ENCODE data around the gene CORO6. TPM values are rescaled to one million over a fixed set of nuclear protein-coding genes. Genes with fewer than 3 reads are reported as not detected.

The CORO6 gene
- total and polyA plus RNA-seq, 10 of the 15 experiments (the other 5 are each of a cell fraction or from before 2014, with no cell fraction given): 0.26 to 5.0 (median 1.7) TPM; not detected in 1

- TF ChIP-seq IKZF1 (conservative IDR thresholded peaks at IDR 0.05) (peak; percentile 62), KLF5 (IDR thresholded peaks at IDR 0.05; ENCODE audit: partially characterized antibody) (peak; percentile 61), MAX (IDR thresholded peaks at IDR 0.05; ENCODE audit: low read depth, low read length) (0 out of 2 replicates have a peak, but pooled peaks have one; percentile 24), NBN (IDR thresholded peaks at IDR 0.05) (0 out of 2 replicates have a peak, but pooled peaks have one; percentile 4), CREB1 (IDR thresholded peaks at IDR 0.05; ENCODE audit: low read depth) (peak; percentile 13; the same call in 1 of the 2 replicates), CBX3 (IDR thresholded peaks at IDR 0.05; ENCODE audit: borderline replicate concordance, low read depth) (no peak), GABPA (IDR thresholded peaks at IDR 0.05; ENCODE audit: low read depth) (no peak), POLR2AphosphoS2 (IDR thresholded peaks at IDR 0.05; ENCODE audit: low read depth, low read length) (no peak), MXI1 (IDR thresholded peaks at IDR 0.05; ENCODE audit: low read depth, low read length) (peak; percentile 57), FOXM1 (IDR thresholded peaks at IDR 0.05; ENCODE audit: low read depth, low read length) (peak; percentile 90), NR2C2 (IDR thresholded peaks at IDR 0.05; ENCODE audit: borderline replicate concordance, control insufficient read depth, insufficient read length, low read depth) (no peak), ZNF217 (IDR thresholded peaks at IDR 0.05) (0 out of 2 replicates have a peak, but pooled peaks have one; percentile 66), MEF2B (IDR thresholded peaks at IDR 0.05; ENCODE audit: partially characterized antibody, poor library complexity, severe bottlenecking) (no peak), EED (IDR thresholded peaks at IDR 0.05; ENCODE audit: low read depth) (peak; percentile 14; the same call in 1 of the 2 replicates), ZBED1 (IDR thresholded peaks at IDR 0.05; ENCODE audit: borderline replicate concordance) (no peak), SPI1 (IDR thresholded peaks at IDR 0.05; ENCODE audit: borderline replicate concordance, insufficient read depth, low read depth, low read length) (peak; percentile 4; the same call in 1 of the 2 replicates), SMARCA5 (IDR thresholded peaks at IDR 0.05) (peak; percentile 88; the same call in 1 of the 2 replicates), GATAD2B (conservative IDR thresholded peaks at IDR 0.05; ENCODE audit: low read depth) (peak; percentile 60; the same call in 1 of the 2 replicates), NKRF (conservative IDR thresholded peaks at IDR 0.05) (peak; percentile 61), ZNF207 (IDR thresholded peaks at IDR 0.05; ENCODE audit: borderline replicate concordance) (peak; percentile 31; the same call in 1 of the 2 replicates), YY1 (IDR thresholded peaks at IDR 0.05; ENCODE audit: low read depth, low read length) (0 out of 2 replicates have a peak, but pooled peaks have one; percentile 41), RUNX3 (IDR thresholded peaks at IDR 0.05; ENCODE audit: low read length) (peak; percentile 93), MYB (IDR thresholded peaks at IDR 0.05; ENCODE audit: borderline replicate concordance, low read depth, low read length) (no peak), RB1 (IDR thresholded peaks at IDR 0.05; ENCODE audit: borderline replicate concordance) (0 out of 2 replicates have a peak, but pooled peaks have one; percentile 29), SP1 (IDR thresholded peaks at IDR 0.05; ENCODE audit: low read depth, low read length) (peak; percentile 16), ZNF24 (IDR thresholded peaks at IDR 0.05) (no peak), PML (IDR thresholded peaks at IDR 0.05; ENCODE audit: low read length) (no peak)
- TF ChIP-seq, protein P1, sequence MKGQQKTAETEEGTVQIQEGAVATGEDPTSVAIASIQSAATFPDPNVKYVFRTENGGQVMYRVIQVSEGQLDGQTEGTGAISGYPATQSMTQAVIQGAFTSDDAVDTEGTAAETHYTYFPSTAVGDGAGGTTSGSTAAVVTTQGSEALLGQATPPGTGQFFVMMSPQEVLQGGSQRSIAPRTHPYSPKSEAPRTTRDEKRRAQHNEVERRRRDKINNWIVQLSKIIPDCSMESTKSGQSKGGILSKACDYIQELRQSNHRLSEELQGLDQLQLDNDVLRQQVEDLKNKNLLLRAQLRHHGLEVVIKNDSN (IDR thresholded peaks at IDR 0.05; ENCODE audit: borderline replicate concordance, extremely low read length, insufficient read depth, low read depth, low read length): no peak
These were observed 5.0 kb downstream of the CORO6 start (continued) for GRCh38 chr17:29617481-29618271.
